GM19035 (cell line): ENCODE data around the gene PRDM16.

Source experiments
- ATAC-seq: cut with Tn5 transposase; IDR thresholded peaks from one replicate; pipeline ENCODE4 v1.9.1; 2021; ENCODE audit not compliant: unreplicated experiment

Gene PRDM16

GRCh38 chr1:3380469-3380868 lies 311.5 kb downstream of the PRDM16 start:
- ATAC-seq: no peak

- ATAC-seq: no peak
These were observed 312.9 kb downstream of the PRDM16 start for GRCh38 chr1:3381901-3382300.

GRCh38 chr1:3382326-3383057 lies 313.5 kb downstream of the PRDM16 start:
- no peak for ATAC-seq

- ATAC-seq: no peak
These were observed 314.7 kb downstream of the PRDM16 start for GRCh38 chr1:3383679-3384078.

GRCh38 chr1:3384407-3384806 lies 315.4 kb downstream of the PRDM16 start:
- ATAC-seq: no peak

GRCh38 chr1:3386205-3387002 lies 317.4 kb downstream of the PRDM16 start:
- ATAC-seq: no peak

- no peak for ATAC-seq
These were observed 318.4 kb downstream of the PRDM16 start for GRCh38 chr1:3387401-3387800.

GRCh38 chr1:3389093-3389833 lies 320.3 kb downstream of the PRDM16 start:
- ATAC-seq: no peak

- ATAC-seq: no peak
These were observed 321.3 kb downstream of the PRDM16 start for GRCh38 chr1:3390291-3390690.

- no peak for ATAC-seq
These were observed 322.7 kb downstream of the PRDM16 start for GRCh38 chr1:3391711-3392110.

GRCh38 chr1:3393024-3393986 lies 324.3 kb downstream of the PRDM16 start:
- ATAC-seq: no peak

GRCh38 chr1:3393987-3394920 lies 325.3 kb downstream of the PRDM16 start:
- ATAC-seq: no peak

GRCh38 chr1:3396411-3396810 lies 327.4 kb downstream of the PRDM16 start:
- no peak for ATAC-seq

- no peak for ATAC-seq
These were observed 328.3 kb downstream of the PRDM16 start for GRCh38 chr1:3397311-3397710.

- no peak for ATAC-seq
These were observed 329.6 kb downstream of the PRDM16 start for GRCh38 chr1:3398396-3399140.

GRCh38 chr1:3399732-3400131 lies 330.7 kb downstream of the PRDM16 start:
- no peak for ATAC-seq

GRCh38 chr1:3401585-3402257 lies 332.7 kb downstream of the PRDM16 start:
- ATAC-seq: no peak
